GM18526 (cell line): ENCODE data around the gene DNASE1L3.

ENCODE experiments used
- POLR2A ChIP-seq: IDR thresholded peaks from 3 replicates; pipeline ENCODE4 v1.6.1; 2011; ENCODE audit not compliant: insufficient read length; ENCODE audit errors: extremely low read depth

Gene DNASE1L3

GRCh38 chr3:58177747-58178527 is 32.8 kb downstream of the DNASE1L3 start:
- no peak for TF ChIP-seq POLR2A

- no peak for TF ChIP-seq POLR2A
Observed at GRCh38 chr3:58176827-58177489, 33.8 kb downstream of the DNASE1L3 start.

- no peak for TF ChIP-seq POLR2A
Observed at GRCh38 chr3:58176185-58176530, 34.6 kb downstream of the DNASE1L3 start.

- TF ChIP-seq POLR2A: no peak
Observed at GRCh38 chr3:58175437-58176184, 35.2 kb downstream of the DNASE1L3 start.

GRCh38 chr3:58175187-58175436 is 35.7 kb downstream of the DNASE1L3 start:
- no peak for TF ChIP-seq POLR2A

GRCh38 chr3:58173669-58174398 is 36.9 kb downstream of the DNASE1L3 start:
- TF ChIP-seq POLR2A: no peak

GRCh38 chr3:58173029-58173668 is 37.6 kb downstream of the DNASE1L3 start:
- TF ChIP-seq POLR2A: no peak

- no peak for TF ChIP-seq POLR2A
Observed at GRCh38 chr3:58171126-58171525, 39.6 kb downstream of the DNASE1L3 start.

GRCh38 chr3:58170376-58170775 is 40.4 kb downstream of the DNASE1L3 start:
- no peak for TF ChIP-seq POLR2A

- TF ChIP-seq POLR2A: no peak
Observed at GRCh38 chr3:58169371-58169770, 41.4 kb downstream of the DNASE1L3 start.

GRCh38 chr3:58168498-58168897 is 42.3 kb downstream of the DNASE1L3 start:
- TF ChIP-seq POLR2A: no peak

GRCh38 chr3:58167431-58168351 is 43.1 kb downstream of the DNASE1L3 start:
- TF ChIP-seq POLR2A: no peak

- no peak for TF ChIP-seq POLR2A
Observed at GRCh38 chr3:58164906-58165821, 45.6 kb downstream of the DNASE1L3 start.
